ENCODE data around the gene TECPR1.
A peak's percentile ranks its signal among the peaks of the same experiment; 100 is the strongest.

Gene TECPR1

DNA sequence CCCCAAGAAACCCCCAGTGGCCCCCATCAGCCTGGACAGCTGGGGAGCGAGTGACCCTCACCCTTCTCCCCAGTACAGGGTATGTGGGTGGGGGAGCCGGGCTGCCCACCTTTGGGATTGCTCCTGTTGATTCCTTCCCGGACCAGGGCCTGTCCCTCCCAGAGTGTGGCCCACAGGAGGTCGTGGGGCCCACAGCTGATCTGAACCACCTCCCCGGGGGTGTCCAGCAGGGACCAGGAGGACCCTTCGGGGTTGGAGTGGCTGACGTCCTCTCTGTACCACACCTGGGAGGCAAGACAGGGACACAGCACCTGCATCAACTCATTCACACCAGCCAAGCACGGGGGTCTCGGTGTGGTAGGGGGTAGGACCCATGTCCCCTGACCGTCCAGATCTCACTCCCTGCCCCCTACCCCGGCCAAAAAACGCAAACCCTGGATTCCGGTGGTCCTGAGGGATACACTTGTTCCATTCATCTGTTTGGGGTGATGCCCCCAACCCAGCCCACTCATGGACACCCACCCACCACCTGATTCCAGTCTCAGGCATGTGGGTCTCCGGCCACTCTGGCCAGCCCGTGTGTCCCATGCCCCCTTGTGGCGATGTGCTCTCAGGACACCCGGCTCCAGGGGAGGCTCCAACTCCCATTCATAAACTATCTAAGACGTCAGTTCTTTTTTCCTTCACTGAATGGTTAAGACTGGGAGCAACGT lies 10.9 kb downstream of the TECPR1 start:
- Histone ChIP-seq H3K27ac (ENCODE audit: low read depth, low read length, poor library complexity, severe bottlenecking) (no peak overlapping the region), H3K4me1 (ENCODE audit: insufficient read depth, low read length, severe bottlenecking) (no peaks in the 10 kb centered on the region), H3K9me3 (ENCODE audit: low read length) (no peaks in the 10 kb centered on the region), H3K79me2 (ENCODE audit: insufficient read depth, low read length) (no peaks in the 10 kb centered on the region), H4K20me1 (ENCODE audit: insufficient read depth, low read length) (no peaks in the 10 kb centered on the region), H3K9ac (ENCODE audit: low read length) (no peak overlapping the region), H2AFZ (ENCODE audit: low read length) (no peak overlapping the region), H3K4me3 (ENCODE audit: low read depth, low read length, poor library complexity, severe bottlenecking) (no peak overlapping the region), H3F3A (ENCODE audit: insufficient read depth, low read length) (no peaks in the 10 kb centered on the region), H3K27me3 (ENCODE audit: insufficient read depth, low read length) (no peaks in the 10 kb centered on the region), H3K9me2 (ENCODE audit: low read depth, low read length) (no peaks in the 10 kb centered on the region), H3K36me3 (ENCODE audit: insufficient read depth, low read length) (peaks cover 6% of the 10 kb centered on the region; the same call in 1 of the 2 replicates), H3K4me2 (ENCODE audit: low read length) (no peak overlapping the region)
- TF ChIP-seq EZH2 (IDR thresholded peaks at IDR 0.05; ENCODE audit: borderline replicate concordance, low read length), result no peak
- peak; percentile 92 for TF ChIP-seq CTCF (IDR thresholded peaks at IDR 0.05; ENCODE audit: low read length)

DNA sequence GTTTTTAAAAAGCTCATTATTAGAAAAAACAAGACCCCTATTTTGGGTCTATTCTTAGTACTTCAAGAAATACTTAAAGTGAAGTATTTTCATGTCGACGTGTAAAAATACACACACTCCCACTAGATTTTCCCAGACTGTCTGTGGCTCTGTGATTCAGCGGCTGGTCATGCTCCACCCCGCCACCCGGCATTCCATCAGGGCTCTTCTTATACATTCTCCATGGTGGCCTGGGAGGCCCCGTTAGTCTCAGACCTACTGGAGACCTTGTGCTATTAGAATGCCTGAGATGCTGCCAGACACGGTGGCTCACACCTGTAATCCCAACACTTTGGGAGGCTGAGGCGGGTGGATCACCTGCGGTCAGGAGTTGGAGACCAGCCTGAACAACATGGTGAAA lies 13.1 kb downstream of the TECPR1 start:
- H3K9me3 ChIP-seq (ENCODE audit: low read length), result no peaks in the 10 kb centered on the region
- no peaks in the 10 kb centered on the region for H3K4me1 ChIP-seq (ENCODE audit: insufficient read depth, low read length, severe bottlenecking)
- no peaks in the 10 kb centered on the region for H4K20me1 ChIP-seq (ENCODE audit: insufficient read depth, low read length)
- no peak overlapping the region for H3K9ac ChIP-seq (ENCODE audit: low read length)
- H3K27me3 ChIP-seq (ENCODE audit: insufficient read depth, low read length), result no peaks in the 10 kb centered on the region
- peaks cover 6% of the 10 kb centered on the region; the same call in 1 of the 2 replicates for H3K36me3 ChIP-seq (ENCODE audit: insufficient read depth, low read length)
- no peak overlapping the region for H3K4me2 ChIP-seq (ENCODE audit: low read length)
- H3K9me2 ChIP-seq (ENCODE audit: low read depth, low read length), result no peaks in the 10 kb centered on the region
- no peaks in the 10 kb centered on the region for H3K79me2 ChIP-seq (ENCODE audit: insufficient read depth, low read length)
- no peak overlapping the region for H3K27ac ChIP-seq (ENCODE audit: low read depth, low read length, poor library complexity, severe bottlenecking)
- no peak overlapping the region for H2AFZ ChIP-seq (ENCODE audit: low read length)
- no peak overlapping the region for H3K4me3 ChIP-seq (ENCODE audit: low read depth, low read length, poor library complexity, severe bottlenecking)
- no peaks in the 10 kb centered on the region for H3F3A ChIP-seq (ENCODE audit: insufficient read depth, low read length)
- TF ChIP-seq CTCF (IDR thresholded peaks at IDR 0.05; ENCODE audit: low read length) (no peak), EZH2 (IDR thresholded peaks at IDR 0.05; ENCODE audit: borderline replicate concordance, low read length) (no peak)

DNA sequence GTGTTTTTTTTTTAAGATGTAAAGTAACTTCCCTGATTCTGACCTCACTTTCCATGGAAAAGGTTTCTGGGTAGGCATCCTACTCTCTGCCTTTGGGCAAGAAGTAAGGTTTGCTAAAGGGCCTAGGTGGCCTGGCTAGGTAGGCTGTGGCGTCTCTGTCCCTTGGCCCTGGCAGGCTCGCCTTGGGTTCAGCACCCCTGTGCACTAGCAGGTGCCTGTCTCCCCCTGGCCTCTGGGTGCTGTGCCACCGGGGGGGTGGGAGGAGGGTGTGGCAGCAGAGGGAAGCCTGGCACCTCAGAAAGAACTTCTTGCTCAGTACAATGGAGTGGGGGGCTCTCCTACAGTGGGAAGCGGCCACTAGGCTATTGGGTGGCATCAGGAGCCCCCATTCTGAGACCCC lies 14.0 kb downstream of the TECPR1 start:
- Histone ChIP-seq H3K4me3 (ENCODE audit: low read depth, low read length, poor library complexity, severe bottlenecking) (no peak overlapping the region), H3K36me3 (ENCODE audit: insufficient read depth, low read length) (peaks cover 6% of the 10 kb centered on the region; the same call in 1 of the 2 replicates), H3K79me2 (ENCODE audit: insufficient read depth, low read length) (no peaks in the 10 kb centered on the region), H4K20me1 (ENCODE audit: insufficient read depth, low read length) (no peaks in the 10 kb centered on the region), H3F3A (ENCODE audit: insufficient read depth, low read length) (no peaks in the 10 kb centered on the region), H3K9ac (ENCODE audit: low read length) (no peak overlapping the region), H2AFZ (ENCODE audit: low read length) (no peak overlapping the region), H3K27me3 (ENCODE audit: insufficient read depth, low read length) (no peaks in the 10 kb centered on the region), H3K27ac (ENCODE audit: low read depth, low read length, poor library complexity, severe bottlenecking) (no peak overlapping the region), H3K4me1 (ENCODE audit: insufficient read depth, low read length, severe bottlenecking) (no peaks in the 10 kb centered on the region), H3K4me2 (ENCODE audit: low read length) (no peak overlapping the region), H3K9me2 (ENCODE audit: low read depth, low read length) (no peaks in the 10 kb centered on the region), H3K9me3 (ENCODE audit: low read length) (no peaks in the 10 kb centered on the region)
- no peak for TF ChIP-seq EZH2 (IDR thresholded peaks at IDR 0.05; ENCODE audit: borderline replicate concordance, low read length)
- no peak for TF ChIP-seq CTCF (IDR thresholded peaks at IDR 0.05; ENCODE audit: low read length)
